K562 (cell line): ENCODE results near the gene TRIM26. TPM values are rescaled to one million over a fixed set of nuclear protein-coding genes. Genes with fewer than 3 reads are reported as not detected.
A peak's percentile ranks its signal among the peaks of the same experiment; 100 is the strongest.

ENCODE experiments used
- CAMTA2 ChIP-seq: fragments of 250-450 bp; sonication (Bioruptor Pico); conservative IDR thresholded peaks from 2 replicates; pipeline ENCODE4 v1.5.1; 2022
- PBX2 ChIP-seq, 2 experiments: IDR thresholded peaks in 1 of 2; conservative IDR thresholded peaks in 1 of 2; 2 replicates each; pipeline ENCODE4 v1.6.1; 2016; ENCODE audit warnings: low read depth in 2 of 2, mild to moderate bottlenecking in 1 of 2, missing compliant biosample characterization in 1 of 2, missing genetic modification characterization in 1 of 2, moderate library complexity in 1 of 2
- RBM34 ChIP-seq: fragments of 200-400 bp; formaldehyde crosslinking; IDR thresholded peaks from 2 replicates; pipeline ENCODE4 v1.6.1; 2018; ENCODE audit warnings: low read length, borderline replicate concordance; ENCODE audit not compliant: insufficient read depth
- STAG1 ChIP-seq: sonication (generic); formaldehyde crosslinking; IDR thresholded peaks from 2 replicates; pipeline ENCODE4 v1.5.0; 2020; ENCODE audit warnings: missing genetic modification reagents, borderline replicate concordance
- TBL1XR1 ChIP-seq, 2 experiments: IDR thresholded peaks; 2 replicates each; pipeline ENCODE4 v1.6.1; 2012; ENCODE audit warnings: improper control_type of control experiment in 2 of 2, low read length in 2 of 2, mild to moderate bottlenecking in 1 of 2
- THAP12 ChIP-seq: fragments of 250-450 bp; sonication (Bioruptor Pico); IDR thresholded peaks from 2 replicates; pipeline ENCODE4 v1.9.0; 2021; ENCODE audit warnings: mild to moderate bottlenecking, inconsistent platforms
- ZBTB11 ChIP-seq, 3 experiments: fragments of 200-800 bp in 1 of 3; fragments of 250-450 bp in 1 of 3; fragments of 450-650 bp in 1 of 3; sonication (Bioruptor Pico) in 1 of 3; sonication (Bioruptor generic) in 1 of 3; formaldehyde crosslinking in 1 of 3; IDR thresholded peaks; 2 replicates each; pipeline versions ENCODE4 v1.6.1 to v1.8.0; 2016 to 2022; ENCODE audit warnings: mild to moderate bottlenecking in 2 of 3, missing genetic modification characterization in 2 of 3, missing compliant biosample characterization in 1 of 3, moderate library complexity in 1 of 3
- ZNF318 ChIP-seq, 2 experiments: fragments of 450-650 bp; IDR thresholded peaks; 2 replicates each; pipeline ENCODE4 v1.6.1; 2016; ENCODE audit warnings: mild to moderate bottlenecking in 2 of 2, borderline replicate concordance in 1 of 2, low read depth in 1 of 2, moderate library complexity in 1 of 2
- ZNF764 ChIP-seq: fragments of 250-450 bp; sonication (Bioruptor Pico); IDR thresholded peaks from 2 replicates; pipeline ENCODE4 v1.4.0; 2020; ENCODE audit warnings: low read depth, mild to moderate bottlenecking, moderate library complexity
- polyA plus RNA-seq, 8 experiments: library from polyadenylated mRNA; depleted of rRNA in 4 of 8; stranded (reverse) in 5 of 8; unstranded in 3 of 8; fragments of >200 nt; fragmentation: Nextera tagmentation in 2 of 8; fragmentation: Illumina TruSeq in 1 of 8; extraction: Ambion mirVana in 2 of 8; extraction: Trizol in 1 of 8; gene quantifications; 2 replicates each; pipeline versions ENCODE4 v1.2.1 to v1.2.3, GENCODE V29; 2011 to 2014; ENCODE audit warnings: inconsistent platforms in 1 of 8, missing spikeins in 1 of 8
- total RNA-seq, 7 experiments: library from RNA; depleted of rRNA in 6 of 7; stranded (reverse); fragments of >200 nt in 6 of 7; fragmentation: Illumina TruSeq in 2 of 7; extraction: Trizol in 2 of 7; gene quantifications; 2 replicates each; pipeline versions ENCODE4 v1.2.1 to v1.2.3, GENCODE V29; 2011 to 2021; ENCODE audit warnings: low replicate concordance in 1 of 7

The TRIM26 gene
- total and polyA plus RNA-seq, 9 of the 15 experiments (the other 6 are each of a cell fraction or from before 2014, with no cell fraction given) = 0.80 to 5.0 (median 2.8) TPM

- no peak for TF ChIP-seq ZNF318 (IDR thresholded peaks at IDR 0.05; ENCODE audit: borderline replicate concordance in 1 of 2, low read depth in 1 of 2)
- no peak for TF ChIP-seq ZNF764 (CRISPR knock-in tag)
- TF ChIP-seq ZBTB11 (CRISPR knock-in tag; IDR thresholded peaks at IDR 0.05) = peak in 2 of 3 experiments; percentile 88 to 97; a peak in 4 of 6 replicates
- no peak for TF ChIP-seq CAMTA2
- no peak for TF ChIP-seq TBL1XR1 (IDR thresholded peaks at IDR 0.05; ENCODE audit: low read length in 2 of 2)
- no peak for TF ChIP-seq STAG1
- TF ChIP-seq PBX2 (CRISPR knock-in tag; IDR thresholded peaks at IDR 0.05; ENCODE audit: low read depth) = no peak
- TF ChIP-seq PBX2 (tag; conservative IDR thresholded peaks at IDR 0.05; ENCODE audit: low read depth) = no peak
- TF ChIP-seq THAP12 = no peak
- TF ChIP-seq RBM34 = no peak
Observed at GRCh38 chr6:30151580-30151979, 61.6 kb downstream of the TRIM26 start (continued).
